Measurements from ENCODE around the gene GGCT.
A peak's percentile ranks its signal among the peaks of the same experiment; 100 is the strongest.

GGCT gene

DNA sequence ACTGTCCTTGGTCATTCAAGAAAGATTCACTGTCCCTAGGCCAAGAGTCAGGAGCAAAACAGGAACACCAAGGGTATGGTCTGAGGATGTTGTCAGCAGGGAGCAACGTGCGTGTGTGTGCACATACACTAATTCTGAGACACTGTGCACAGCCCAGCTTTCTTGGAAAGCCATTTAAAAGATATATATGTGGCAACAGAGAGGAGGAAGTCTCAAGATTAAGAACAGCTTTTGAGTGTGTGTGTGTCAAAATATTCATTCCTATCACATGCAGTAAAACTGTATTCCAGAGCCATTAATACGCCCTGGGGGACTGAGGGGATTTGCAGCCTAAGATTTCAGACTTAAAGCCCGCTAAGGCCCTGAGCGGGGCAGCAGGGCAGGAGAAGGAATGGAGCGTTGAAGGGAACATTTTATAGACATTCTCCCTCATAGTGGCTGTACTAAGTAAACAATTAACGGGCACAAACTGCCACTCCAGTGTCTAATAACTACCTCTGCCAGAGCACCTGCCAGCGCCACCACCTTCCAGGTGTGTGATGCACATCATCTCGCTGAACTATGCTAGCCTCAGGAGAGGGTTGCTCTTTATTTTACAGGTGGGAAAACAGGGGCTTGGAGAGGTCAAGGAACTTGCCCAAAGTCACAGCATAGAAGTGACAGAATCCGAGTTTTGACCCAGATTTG is 28.0 kb downstream of the GGCT start:
- DNase-seq = no peak

DNA sequence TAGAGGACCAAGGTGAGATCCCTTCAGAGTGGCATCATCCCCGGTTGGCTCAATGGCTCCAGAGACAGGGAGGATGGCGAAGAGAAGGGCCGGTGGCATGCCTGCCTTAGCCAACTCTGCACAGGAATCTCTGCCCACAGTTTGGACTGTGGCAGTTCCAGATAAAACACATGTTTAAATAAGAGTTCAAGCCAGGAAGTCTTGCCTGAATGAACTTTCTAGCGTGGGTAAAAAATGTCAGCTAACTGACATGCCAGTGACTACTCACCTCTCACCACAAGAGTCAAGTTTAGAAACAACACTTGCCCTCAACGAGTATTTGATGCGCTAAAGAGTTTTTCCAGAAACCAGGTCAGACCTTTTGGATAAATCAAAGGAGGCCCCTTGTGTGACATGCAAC is 29.0 kb downstream of the GGCT start:
- no peak for DNase-seq

DNA sequence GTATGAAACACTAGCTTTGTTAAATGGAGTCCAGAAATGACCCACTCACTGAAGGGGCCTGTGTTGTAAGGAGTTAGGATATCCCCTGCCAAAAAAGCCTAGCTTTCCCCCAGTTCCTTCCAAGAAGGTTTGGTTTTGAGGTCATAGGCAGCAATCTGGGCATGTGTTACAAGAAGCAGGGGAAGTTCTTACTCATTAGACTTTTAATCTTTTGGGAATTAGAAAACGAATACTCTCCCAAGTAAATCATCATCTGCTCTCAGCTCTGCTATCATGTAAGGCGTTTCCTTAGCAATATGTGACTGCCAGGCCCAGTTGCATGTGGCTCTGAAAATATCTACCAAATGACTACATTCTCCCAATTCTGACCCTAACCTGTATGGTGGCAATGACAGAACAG is 29.7 kb downstream of the GGCT start:
- no peak for DNase-seq

- DNase-seq = no peak
These were observed 30.1 kb downstream of the GGCT start for GRCh38 chr7:30474485-30474884.

DNA sequence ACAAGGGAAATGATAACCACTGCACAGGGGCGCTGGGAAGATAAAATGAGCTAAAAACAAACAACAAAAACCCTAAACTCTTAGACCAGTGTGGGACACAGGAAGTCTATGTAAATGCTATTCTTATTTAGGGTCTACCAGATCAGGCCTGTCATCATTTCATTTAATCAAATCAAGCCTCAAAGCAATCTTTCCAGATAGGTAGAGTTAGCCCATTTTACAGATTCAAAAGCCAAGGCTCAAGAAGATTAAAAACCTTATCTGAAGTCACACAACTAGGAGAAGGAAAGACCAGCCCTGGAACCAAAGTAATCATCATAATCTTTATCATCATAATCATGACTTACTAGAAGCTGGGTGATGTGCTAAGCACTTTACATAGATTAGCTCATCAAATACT is 30.7 kb downstream of the GGCT start:
- no peak for DNase-seq

GRCh38 chr7:30472784-30473775 is 31.5 kb downstream of the GGCT start:
- no peak for DNase-seq

DNA sequence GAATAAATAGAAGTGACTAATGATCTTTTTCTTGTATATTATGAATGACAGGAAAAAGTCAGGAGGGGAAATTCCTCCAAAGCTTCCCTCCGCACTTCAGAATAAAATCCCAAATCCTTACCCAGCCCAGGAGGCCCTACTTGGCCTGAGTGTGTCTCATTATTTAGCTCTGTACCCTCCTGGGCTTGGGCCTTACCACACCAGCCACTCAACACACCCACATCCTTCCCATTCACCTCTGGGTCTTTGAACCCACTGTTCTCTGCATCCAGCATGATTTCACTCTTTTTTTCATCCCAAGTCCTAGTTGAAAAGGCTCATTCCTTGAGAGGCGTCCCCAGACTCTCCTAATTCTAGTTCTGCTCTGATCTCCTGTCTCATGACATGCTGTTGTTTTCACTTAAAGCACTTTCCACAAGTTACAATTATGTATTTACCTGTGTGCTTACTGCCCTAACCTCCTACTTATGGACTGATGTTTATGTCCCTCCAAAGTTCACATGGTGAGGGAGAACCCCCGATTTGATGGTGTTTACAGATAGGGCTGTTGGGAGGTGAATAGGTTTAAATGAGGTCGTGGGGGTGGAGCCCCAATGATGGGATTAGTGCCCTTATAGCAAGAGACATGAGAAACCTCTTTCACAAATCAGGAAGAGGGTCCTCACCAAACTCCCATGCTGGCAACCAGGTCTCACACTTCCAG is 32.4 kb downstream of the GGCT start:
- no peak for DNase-seq

DNA sequence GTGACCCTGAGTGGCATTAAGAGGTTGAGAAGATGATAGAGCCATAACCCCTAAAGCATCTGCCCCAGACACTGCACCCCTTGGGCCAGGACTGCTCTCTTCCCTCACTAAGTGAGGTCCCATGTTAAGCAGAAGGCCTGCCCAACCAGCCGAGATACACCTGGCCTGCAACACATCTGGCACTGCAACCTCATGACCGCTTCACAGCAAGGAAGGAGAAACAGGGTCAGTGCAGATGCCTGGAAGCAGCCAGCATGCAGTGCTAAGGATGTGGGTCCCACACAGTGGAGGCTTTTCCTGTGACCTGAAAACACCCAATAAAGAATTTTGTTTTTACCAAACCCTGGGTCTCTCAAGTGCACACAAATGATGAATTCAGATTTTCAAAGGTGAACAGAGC is 33.4 kb downstream of the GGCT start:
- DNase-seq = no peak

DNA sequence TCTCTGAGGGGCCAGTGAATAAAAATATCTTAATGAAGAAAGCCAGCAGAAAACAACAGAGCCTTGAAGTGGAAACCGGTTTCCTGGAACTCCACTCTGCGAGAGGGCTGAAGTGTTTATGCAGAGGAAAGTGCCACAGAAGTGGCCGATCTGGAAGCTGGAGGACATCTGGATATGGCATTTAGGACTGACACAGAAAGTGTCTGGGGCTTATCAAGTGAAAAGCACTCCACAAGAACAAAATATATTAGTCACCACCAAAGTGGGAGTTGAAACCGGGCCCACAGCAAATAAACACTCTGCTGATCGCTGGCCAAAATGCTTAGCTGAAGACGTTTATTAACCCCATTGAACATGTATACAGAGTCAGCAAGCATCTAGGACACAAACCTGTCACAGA is 33.9 kb downstream of the GGCT start:
- peak; percentile 18 for DNase-seq

DNA sequence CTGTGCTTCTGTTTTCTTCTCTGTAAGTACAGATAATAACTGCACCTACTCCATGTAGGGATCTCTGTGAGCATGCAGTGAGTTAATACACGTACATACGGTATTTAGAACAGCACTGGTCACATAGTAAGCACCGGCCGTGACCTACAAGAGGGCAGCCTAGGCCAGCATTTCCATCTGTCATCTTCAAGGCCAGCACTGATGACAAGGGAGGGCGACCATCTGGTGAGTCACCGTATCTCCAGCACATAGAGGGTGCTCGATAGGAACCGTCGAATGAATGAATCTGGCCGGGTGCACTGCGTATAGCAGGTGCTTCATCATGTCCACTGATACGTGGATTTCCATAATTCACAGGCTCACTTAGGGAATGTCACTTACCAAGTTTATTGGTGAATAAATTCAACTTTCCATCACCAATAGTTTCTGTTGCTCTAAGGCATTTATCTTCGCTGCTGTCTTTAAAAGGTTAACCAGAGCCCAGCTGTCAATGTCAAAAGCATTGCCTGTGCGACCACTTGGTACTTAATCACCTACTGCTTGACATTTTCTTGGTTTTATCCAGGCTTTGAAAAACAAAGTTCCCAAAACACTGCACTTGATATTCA is 34.4 kb downstream of the GGCT start:
- peak; percentile 15 for DNase-seq

- peak; percentile 12 for DNase-seq
These were observed 35.3 kb downstream of the GGCT start for GRCh38 chr7:30469303-30469702.

DNA sequence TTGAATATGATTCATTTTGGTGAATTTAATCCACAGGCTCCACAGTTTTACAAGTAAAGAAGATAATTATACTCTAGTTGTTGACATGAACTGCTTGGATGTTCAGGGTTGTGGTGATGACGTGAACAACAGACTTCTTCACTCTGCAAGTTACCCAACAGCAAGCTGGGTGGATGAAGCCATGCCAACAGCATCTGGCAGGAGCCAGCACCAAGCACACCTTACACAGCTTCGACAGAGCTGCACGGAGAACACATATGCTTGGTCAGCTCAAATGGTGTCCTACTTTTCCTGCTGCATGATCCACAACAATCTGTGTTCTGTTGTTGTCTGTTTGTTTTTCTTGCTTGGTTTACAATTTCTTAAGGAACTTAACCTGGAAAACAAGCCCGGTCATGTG is 35.8 kb downstream of the GGCT start:
- peak; percentile 25 for DNase-seq

DNA sequence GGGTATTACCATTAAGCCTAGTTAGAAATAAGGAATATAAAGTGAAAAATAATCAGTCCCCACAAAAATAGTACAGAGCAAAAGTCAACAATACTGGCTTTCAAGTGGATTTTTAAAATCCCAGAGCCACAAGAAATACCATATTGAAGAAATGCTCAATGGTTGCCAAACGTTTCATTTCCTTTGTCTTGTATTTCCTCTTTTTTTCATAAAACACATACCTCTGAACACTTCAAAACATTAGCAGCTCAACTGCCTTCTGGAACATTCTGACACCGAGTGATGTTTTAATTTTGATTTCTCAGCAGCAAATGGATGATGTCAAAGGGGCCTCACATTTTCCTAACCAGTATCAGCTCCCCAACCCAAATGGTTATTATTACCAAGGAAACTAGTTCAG is 36.6 kb downstream of the GGCT start:
- DNase-seq = no peak

DNA sequence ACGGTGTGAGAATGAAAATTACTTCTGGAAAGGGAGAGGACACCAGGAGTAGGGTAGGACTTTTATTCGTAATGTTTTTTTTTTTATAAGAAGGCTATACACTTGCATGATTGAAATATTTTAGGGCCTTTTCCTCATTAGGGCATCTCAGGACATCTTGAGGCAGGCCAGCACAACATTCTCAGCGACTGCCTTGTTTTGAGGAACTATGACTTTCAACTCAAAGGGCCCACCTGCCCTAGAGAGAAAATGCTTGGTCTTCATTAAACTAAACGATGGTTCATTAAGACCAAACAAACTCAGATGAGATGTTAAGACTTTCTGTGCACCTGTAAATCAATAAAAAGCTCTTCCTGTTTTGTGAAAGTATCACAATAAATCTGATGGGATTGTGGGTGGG is 37.4 kb downstream of the GGCT start:
- DNase-seq = no peak

GRCh38 chr7:30466266-30466665 is 38.4 kb downstream of the GGCT start:
- DNase-seq = peak; percentile 33

GRCh38 chr7:30465811-30466180 is 38.8 kb downstream of the GGCT start:
- peak; percentile 29 for DNase-seq

DNA sequence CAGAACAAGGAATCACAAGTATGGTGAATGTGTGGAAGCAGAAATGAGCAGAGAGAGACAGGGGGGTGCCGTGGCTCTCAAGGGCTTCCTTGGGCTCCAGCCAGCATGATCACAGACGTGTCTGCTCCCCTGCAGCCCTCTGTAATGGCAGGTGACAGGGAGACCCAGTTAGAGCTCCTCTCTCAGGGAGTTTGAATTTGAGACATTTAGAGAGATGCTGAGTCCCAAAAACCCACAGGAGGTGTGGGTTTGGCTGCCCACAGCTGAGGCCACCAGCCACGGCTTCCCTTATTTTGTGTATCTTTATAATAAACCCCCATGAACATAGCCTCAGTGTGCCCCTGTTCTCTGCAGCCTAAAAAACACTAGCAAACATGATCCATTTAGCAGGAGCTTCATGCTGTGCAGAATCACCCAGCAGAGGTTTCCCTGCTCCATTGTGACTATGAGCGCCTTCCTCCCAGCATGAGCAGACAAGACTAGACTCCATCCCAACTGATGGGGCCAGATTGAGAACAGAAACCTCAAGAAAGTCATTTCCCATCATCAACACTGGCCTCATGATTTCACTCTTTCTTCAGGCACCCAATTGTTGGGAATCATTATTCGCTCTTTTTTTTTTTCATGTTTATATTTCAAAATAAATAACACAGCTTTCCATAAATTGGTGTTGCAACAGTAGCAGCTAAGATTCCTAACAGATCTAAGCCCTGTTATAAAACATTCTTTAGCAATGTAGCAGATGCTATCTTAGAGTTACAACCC is 39.4 kb downstream of the GGCT start:
- DNase-seq = peak; percentile 25

GRCh38 chr7:30464231-30464671 is 40.4 kb downstream of the GGCT start:
- no peak for DNase-seq

DNA sequence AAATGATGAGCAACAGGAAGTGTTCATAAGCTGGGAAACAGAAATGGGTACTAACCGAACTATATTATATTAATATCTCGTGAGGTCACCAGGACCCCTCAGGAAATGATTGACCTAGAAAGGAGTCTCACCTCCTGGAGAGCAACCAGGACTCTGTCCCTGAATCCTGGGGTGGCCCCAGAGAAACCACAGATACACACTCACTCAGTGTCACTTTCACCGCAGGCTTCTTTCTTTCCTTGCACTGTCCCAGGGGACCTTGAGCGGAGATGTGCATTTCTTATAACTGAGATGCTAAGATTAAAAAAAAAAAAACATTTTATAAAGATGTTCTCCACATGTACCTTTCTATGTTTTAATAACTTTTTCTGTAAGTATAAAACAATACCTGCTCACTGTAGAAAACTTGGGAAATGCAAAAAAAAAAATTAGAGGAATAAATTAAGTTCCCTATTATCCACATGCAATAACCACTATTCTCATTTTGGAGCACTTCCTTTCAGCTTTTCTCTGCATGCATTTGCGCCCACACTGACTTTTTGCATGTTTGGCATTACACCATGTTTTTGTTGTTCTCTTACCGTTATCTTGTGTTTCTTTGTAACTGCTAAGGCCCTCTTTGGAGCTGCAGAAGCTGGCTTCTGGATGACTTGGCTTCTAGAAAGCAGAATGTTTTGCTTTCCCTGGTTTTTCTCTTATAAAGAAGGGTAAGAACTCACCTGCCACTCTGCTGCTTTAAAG is 41.1 kb downstream of the GGCT start:
- DNase-seq = no peak

DNA sequence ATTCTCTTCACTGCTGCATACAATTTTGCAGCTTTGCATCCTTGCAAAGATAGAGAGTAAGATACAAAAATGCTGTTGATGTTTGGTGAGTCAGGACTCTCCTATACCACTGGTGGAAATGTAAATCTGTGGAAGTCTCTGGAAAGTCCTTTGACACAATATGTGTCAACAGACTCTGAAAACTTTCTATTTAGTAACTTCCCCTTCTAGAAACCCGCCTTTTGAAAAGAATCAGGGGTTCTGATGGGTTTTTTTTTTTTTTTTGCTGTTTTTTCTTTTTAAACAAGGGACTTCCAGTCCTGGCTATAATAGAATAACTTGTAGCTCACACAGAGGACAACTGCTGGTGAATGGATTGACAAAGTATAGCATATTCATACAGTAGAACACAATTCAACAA is 42.5 kb downstream of the GGCT start:
- no peak for DNase-seq

GRCh38 chr7:30460246-30460633 is 44.4 kb downstream of the GGCT start:
- DNase-seq = no peak

Data from activated CD8-positive, alpha-beta memory T cell treated with anti-CD3 and anti-CD28 coated beads, Interleukin-2, amount 50 U/mL, for 48 hours (primary cell).